Measurements from ENCODE around the gene CDK11A.
"Not testable (repeated sequence)": the region's sequence is repeated elsewhere in the genome, so short reads cannot be mapped to it uniquely, and the experiment has no call there.

The CDK11A gene

DNA sequence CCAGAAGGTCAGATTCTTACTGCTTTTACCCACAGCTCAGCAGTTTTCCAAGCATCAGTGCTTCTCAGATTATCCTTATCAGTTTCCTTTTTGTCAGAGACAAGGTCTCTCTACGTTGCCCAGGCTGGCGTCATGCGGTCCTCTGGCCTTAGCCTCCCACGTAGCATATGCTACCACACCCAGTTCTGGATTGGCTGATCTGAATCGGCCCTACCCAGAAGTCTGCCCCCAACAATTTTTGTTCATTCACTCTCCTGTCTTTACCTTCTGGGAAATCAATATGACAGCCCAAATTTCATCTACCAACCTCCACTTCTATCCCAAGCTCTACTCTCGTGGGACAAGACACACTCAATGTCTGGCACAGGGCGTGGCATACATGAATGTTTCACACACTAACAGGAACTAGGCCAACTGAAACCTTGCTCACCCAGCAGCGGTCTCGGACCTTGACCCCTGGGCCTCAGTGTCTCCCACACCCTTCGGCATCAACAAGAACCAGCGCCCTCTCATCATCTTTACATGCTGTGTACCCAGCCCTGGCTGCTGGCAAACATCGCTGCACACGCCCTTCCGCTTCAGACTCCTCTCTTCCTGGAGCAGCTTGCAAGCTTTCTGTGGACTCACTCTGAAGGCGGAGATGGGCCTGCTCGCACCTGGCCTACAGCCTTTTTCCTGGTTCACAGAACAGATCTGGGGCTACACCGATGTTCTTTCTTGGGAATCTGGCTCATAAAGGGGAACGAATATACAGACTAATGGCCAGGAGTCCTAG is 8.9 kb downstream of the CDK11A start:
- not testable (repeated sequence) for DNase-seq

- DNase-seq, result not testable (repeated sequence)
Measured at GRCh38 chr1:1707897-1708296, 16.3 kb downstream of the CDK11A start.

GRCh38 chr1:1707241-1707640 is 16.9 kb downstream of the CDK11A start:
- not testable (repeated sequence) for DNase-seq

DNA sequence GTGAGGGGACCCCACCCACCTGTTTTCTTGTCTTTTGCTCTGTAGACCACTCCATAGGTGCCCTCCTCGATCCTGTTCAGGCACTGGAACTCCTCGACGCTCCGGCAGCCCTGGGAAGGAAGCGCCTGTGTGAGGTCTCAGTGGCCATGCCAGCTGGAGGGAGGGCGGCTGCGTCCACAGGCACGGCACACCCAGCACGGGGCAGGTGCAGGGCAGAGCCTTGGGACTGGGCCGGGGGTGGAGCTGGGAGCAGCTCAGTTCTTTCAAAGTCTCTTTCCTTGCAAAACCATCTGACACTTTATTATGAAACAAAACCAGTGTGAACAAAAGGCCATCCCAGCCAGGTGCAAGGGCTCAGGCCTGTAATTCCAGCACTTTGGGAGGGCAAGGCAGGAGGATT is 18.5 kb downstream of the CDK11A start:
- DNase-seq, result not testable (repeated sequence)

- not testable (repeated sequence) for DNase-seq
Measured at GRCh38 chr1:1704284-1704957, 19.7 kb downstream of the CDK11A start.

- no peak for DNase-seq
Measured at GRCh38 chr1:1703796-1704195, 20.4 kb downstream of the CDK11A start.

DNA sequence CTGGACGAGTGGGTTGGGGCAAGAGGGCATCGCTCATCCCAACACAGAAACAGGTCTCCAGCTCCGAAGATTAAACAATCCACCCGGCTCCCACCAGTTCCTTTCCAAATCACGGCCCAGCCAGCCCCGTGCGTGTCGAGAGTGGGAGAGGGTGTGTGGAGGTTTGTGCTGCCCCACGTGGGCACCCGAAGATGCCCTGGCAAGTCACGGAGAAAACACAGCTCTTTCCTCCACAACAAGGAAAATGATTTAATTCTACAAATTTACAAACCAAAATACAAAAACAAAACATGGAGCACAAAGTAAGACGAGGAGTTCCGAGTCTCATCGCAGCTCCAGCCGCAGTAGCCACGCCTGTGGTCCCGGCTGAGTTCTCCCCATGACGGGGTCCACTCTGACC is 21.7 kb downstream of the CDK11A start:
- DNase-seq, result not testable (repeated sequence)

DNA sequence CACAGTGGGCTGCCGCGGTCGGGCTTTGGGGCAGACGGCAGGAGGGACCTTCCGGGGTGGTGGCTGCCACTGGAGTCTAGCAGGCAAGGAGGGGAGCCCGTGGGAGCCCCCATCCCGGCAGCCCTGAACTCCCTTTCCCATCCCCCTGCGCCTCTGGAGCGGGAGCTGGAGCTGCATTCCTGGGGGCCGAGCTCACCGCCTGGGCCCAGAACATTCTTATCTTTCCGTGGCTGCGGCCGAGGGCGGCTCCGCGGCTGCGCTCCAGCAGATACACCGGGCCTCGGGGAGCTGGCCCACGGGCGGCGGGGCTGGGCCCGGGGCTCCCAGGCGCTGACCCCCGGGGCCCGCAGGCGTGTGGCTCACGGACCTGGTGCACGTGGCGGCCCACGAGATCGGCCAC is 23.6 kb downstream of the CDK11A start:
- DNase-seq, result not testable (repeated sequence)

DNA sequence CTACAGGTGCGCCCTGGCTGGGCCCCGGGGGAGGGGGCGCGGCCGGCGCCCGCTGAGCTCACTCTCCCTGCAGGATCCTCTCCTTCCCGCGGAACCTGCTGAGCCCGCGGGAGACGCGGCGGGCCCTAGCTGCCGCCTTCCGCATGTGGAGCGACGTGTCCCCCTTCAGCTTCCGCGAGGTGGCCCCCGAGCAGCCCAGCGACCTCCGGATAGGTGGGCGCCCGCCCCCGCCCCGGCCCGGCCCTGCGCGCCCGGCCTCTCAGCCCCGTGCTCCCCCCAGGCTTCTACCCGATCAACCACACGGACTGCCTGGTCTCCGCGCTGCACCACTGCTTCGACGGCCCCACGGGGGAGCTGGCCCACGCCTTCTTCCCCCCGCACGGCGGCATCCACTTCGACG is 24.1 kb downstream of the CDK11A start:
- not testable (repeated sequence) for DNase-seq

- DNase-seq, result not testable (repeated sequence)
Measured at GRCh38 chr1:1699061-1699460, 25.1 kb downstream of the CDK11A start.

DNA sequence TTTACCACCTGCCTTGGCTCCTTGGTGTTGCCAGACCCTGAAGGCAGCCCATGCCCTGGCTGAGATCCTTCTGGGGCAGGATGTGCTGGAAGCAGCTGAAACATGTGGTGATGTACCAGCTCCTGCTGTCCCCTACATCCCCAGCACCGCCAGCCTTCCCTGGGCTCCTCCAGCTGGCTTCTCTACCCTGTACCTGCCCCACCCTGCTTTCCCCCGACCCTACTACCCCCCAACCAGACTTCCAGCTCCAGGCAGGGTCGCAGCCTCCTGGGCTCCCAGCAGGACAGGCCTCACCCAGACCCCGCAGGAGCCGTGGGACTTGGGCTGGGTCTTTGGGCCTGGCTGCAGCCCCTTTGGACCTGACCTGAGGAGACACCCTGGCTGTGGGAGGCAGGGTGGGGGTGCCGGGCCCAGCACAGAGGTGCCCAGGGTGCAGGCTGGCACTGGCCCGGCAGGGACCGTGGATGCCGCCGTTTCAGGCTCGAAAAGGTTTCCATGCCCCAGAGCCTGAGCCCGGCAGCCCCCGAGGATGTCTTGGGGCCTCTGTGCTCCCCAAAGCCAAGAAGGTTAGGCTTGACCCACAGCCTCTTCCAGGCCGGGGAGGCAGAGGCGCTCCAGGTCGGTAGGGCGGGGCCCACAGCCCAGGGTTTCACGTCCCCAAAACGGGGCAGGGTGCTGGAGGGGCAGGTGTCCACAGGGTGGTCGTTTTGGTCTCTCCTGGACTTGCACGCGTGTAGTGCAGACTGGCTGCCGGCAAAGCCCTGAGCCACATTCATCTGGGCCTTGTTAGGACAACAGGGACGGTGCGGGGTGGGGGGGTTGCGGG is 26.6 kb downstream of the CDK11A start:
- not testable (repeated sequence) for DNase-seq

- not testable (repeated sequence) for DNase-seq
Measured at GRCh38 chr1:1696431-1697357, 27.5 kb downstream of the CDK11A start.

- peak; percentile 86 for DNase-seq
Measured at GRCh38 chr1:1692714-1693647, 31.2 kb downstream of the CDK11A start, which contains the start of gene SLC35E2B. TSS of gene SLC35E2B (minus strand) at chr1:1692795. CDS start at chr1:1676699, 16,096 bp downstream.

- DNase-seq, result peak; percentile 65
Measured at GRCh38 chr1:1692324-1692713, 31.8 kb downstream of the CDK11A start.

DNA sequence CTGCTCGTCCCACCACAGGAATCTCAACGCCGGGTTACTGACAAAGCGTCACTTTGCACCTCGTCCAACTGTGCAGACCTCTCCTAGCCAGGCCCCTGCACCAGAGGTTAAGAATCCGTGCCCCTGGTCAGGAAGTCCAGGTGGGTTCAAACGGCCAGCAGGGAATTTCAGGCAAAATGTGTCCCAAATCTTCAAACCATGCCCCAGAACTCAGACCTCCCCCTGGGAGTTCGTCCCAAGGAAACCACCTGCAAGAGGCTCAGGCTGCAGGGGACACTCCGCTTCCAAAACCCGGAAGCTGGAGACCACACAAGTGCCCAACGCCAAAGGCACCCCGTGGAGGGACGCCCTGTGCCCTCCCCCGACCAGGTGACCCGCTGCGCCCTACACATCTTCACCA is 32.7 kb downstream of the CDK11A start:
- DNase-seq, result not testable (repeated sequence)

GRCh38 chr1:1689526-1689925 is 34.6 kb downstream of the CDK11A start:
- DNase-seq, result not testable (repeated sequence)

DNA sequence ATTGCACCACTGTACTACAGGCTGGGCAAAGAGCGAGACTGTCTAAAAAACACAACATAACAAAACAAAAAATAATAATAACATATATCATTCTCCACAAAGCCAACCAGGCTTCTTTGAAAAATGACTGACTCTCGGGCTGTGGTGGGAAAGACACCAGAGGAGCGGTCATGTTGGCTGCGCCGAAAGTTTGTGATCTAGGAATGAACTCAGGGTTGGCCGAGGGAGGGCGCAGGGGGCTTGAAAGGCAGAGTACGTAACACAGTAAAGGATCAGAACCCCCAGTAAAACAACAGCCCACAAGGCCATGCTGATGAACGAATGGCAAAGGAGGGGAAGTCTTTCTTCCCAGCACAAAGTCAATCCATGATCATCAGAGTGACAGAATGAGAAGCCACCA is 36.3 kb downstream of the CDK11A start:
- no peak for DNase-seq

- no peak for DNase-seq
Measured at GRCh38 chr1:1684031-1684681, 40.0 kb downstream of the CDK11A start.

GRCh38 chr1:1683104-1683905 is 40.9 kb downstream of the CDK11A start:
- DNase-seq, result no peak

- DNase-seq, result no peak
Measured at GRCh38 chr1:1680912-1681273, 43.3 kb downstream of the CDK11A start.

Data from inflammatory macrophage treated with lipopolysaccharide for 4 hours (primary cell).